GM12878 (cell line): ENCODE data around the gene SLC39A8. TPM values are rescaled to one million over a fixed set of nuclear protein-coding genes. Genes with fewer than 3 reads are reported as not detected.

Source experiments
- ATAC-seq: fragments of 200-7000 bp; cut with Tn5 transposase; 3 replicates; pipeline ENCODE4 v1.9.1; 2020; ENCODE audit warnings: mild to moderate bottlenecking, moderate library complexity
- BruUV-seq: library from RNA; stranded (reverse); fragments of 400-500 nt; replicated peaks from 2 replicates; lab custom pipeline; 2021; lab: Mats Ljungman, UMichigan
- CTCF ChIA-PET: fragments of 300-600 bp; sonication (Branson Sonifier 250); formaldehyde crosslinking; extraction: SDS; loops from one replicate; lab custom pipeline; 2021; ENCODE audit warnings: inconsistent platforms; lab: Yijun Ruan, JAX
- POLR2A ChIA-PET: fragments of 350-600 bp; formaldehyde crosslinking; extraction: SDS; loops from one replicate; lab custom pipeline; 2021; ENCODE audit warnings: inconsistent platforms; lab: Charles Lee
- RAD21 ChIA-PET: fragments of 300-600 bp; sonication (Branson Sonifier 250); formaldehyde crosslinking; loops from one replicate; lab custom pipeline; 2023; ENCODE audit warnings: antibody characterized with exemption; ENCODE audit not compliant: unreplicated experiment; lab: Charles Lee
- SMC1A ChIA-PET: fragments of 300-600 bp; sonication (Branson Sonifier 250); formaldehyde crosslinking; loops from one replicate; lab custom pipeline; 2023; ENCODE audit not compliant: unreplicated experiment, uncharacterized antibody; lab: Charles Lee
- DNase-seq: peaks from one replicate; pipeline ENCODE4 v3.0.0-alpha.2; 2011; ENCODE audit warnings: low read depth, low spot score
- FAIRE-seq: peaks from 3 replicates; lab custom pipeline; 2011; peaks lifted over from hg19 to GRCh38; lab: Jason Lieb, UNC
- H2AFZ ChIP-seq: 2 replicates; pipeline ENCODE4 v1.6.0; 2011; ENCODE audit warnings: low read depth, low read length, control low read depth; ENCODE audit not compliant: control insufficient read depth
- H3K27ac ChIP-seq: 2 replicates; pipeline ENCODE4 v1.5.1; 2011; ENCODE audit warnings: control low read depth; ENCODE audit not compliant: control insufficient read depth, insufficient read depth
- H3K27me3 ChIP-seq, 2 experiments: replicated peaks in 1 of 2; 2 replicates each; pipeline versions ENCODE4 v1.6.0 to v1.6.1; 2011; ENCODE audit warnings: low read length in 1 of 2; ENCODE audit not compliant: control insufficient read depth in 2 of 2, insufficient read depth in 2 of 2
- H3K36me3 ChIP-seq, 2 experiments: 2 replicates each; pipeline ENCODE4 v1.5.1; 2011; ENCODE audit warnings: low read length in 1 of 2; ENCODE audit not compliant: control insufficient read depth in 2 of 2, insufficient read depth in 2 of 2
- H3K4me1 ChIP-seq: 2 replicates; pipeline ENCODE4 v1.6.1; 2011; ENCODE audit warnings: mild to moderate bottlenecking, low read length, moderate library complexity, mixed read lengths; ENCODE audit not compliant: control insufficient read depth, insufficient read depth
- H3K4me2 ChIP-seq: 2 replicates; pipeline ENCODE4 v1.6.0; 2011; ENCODE audit warnings: control low read depth; ENCODE audit not compliant: control insufficient read depth, insufficient read depth
- H3K4me3 ChIP-seq: fragments of 200-600 bp; sonication (generic); 2 replicates; pipeline ENCODE4 v1.5.1; 2016
- H3K79me2 ChIP-seq: 2 replicates; pipeline ENCODE4 v1.6.0; 2011; ENCODE audit warnings: low read length; ENCODE audit not compliant: control insufficient read depth, insufficient read depth
- H3K9ac ChIP-seq: 2 replicates; pipeline ENCODE4 v1.8.0; 2011; ENCODE audit warnings: low read length, control low read depth, mixed read lengths; ENCODE audit not compliant: control insufficient read depth, insufficient read depth
- H3K9me3 ChIP-seq: replicated peaks from 3 replicates; pipeline ENCODE4 v1.5.1; 2011; ENCODE audit warnings: mild to moderate bottlenecking, low read length; ENCODE audit not compliant: control insufficient read depth, insufficient read depth
- H4K20me1 ChIP-seq: 2 replicates; pipeline ENCODE4 v1.6.0; 2011; ENCODE audit not compliant: control insufficient read depth, insufficient read depth
- BACH1 ChIP-seq: fragments of 450-650 bp; IDR thresholded peaks from 2 replicates; pipeline ENCODE4 v1.6.1; 2017; ENCODE audit warnings: mild to moderate bottlenecking, borderline replicate concordance
- EED ChIP-seq: sonication (generic); IDR thresholded peaks from 2 replicates; pipeline ENCODE4 v1.6.1; 2016; ENCODE audit warnings: antibody characterized with exemption, low read depth
- EGR1 ChIP-seq, 2 experiments: IDR thresholded peaks; 1 replicate in 1 of 2; 2 replicates in 1 of 2; pipeline ENCODE4 v1.6.1; 2011 to 2012; ENCODE audit warnings: low read depth in 2 of 2, low read length in 2 of 2, borderline replicate concordance in 1 of 2, mild to moderate bottlenecking in 1 of 2, moderate library complexity in 1 of 2
- GATAD2B ChIP-seq: fragments of 450-650 bp; conservative IDR thresholded peaks from 2 replicates; pipeline ENCODE4 v1.6.1; 2017; ENCODE audit warnings: low read depth, mild to moderate bottlenecking, moderate library complexity
- HCFC1 ChIP-seq: fragments of 150-350 bp; IDR thresholded peaks from 2 replicates; pipeline ENCODE4 v1.6.1; 2014; ENCODE audit warnings: low read length
- SMC3 ChIP-seq: IDR thresholded peaks from 2 replicates; pipeline ENCODE4 v1.6.1; 2011; ENCODE audit warnings: low read length, improper control_type of control experiment, borderline replicate concordance
- YBX1 ChIP-seq: fragments of 450-650 bp; IDR thresholded peaks from 2 replicates; pipeline ENCODE4 v1.6.1; 2016; ENCODE audit warnings: antibody characterized with exemption
- WGBS: methylation state at CpG from one replicate; pipeline ENCODE4 v1.1.6; 2016; ENCODE audit warnings: low lambda C conversion rate; ENCODE audit not compliant: insufficient replicate concordance, insufficient coverage; ENCODE audit errors: missing lambda C conversion rate; 5-methylcytosine and 5-hydroxymethylcytosine counted together
- in situ Hi-C: fragments of 300-500 bp; cut with MboI; formaldehyde crosslinking; loops from 9 replicates; pipeline ENCODE4 v1.14.3; 2018; ENCODE audit warnings: mixed read lengths
- intact Hi-C: fragments of 100-400 bp; cut with micrococcal nuclease; formaldehyde crosslinking; loops from one replicate; pipeline ENCODE4 v1.14.2; 2022; ENCODE audit not compliant: unreplicated experiment
- polyA plus RNA-seq, 11 experiments: library from polyadenylated mRNA; depleted of rRNA in 4 of 11; unstranded in 6 of 11; stranded (reverse) in 5 of 11; fragments of >200 nt; fragmentation: Nextera tagmentation in 4 of 11; fragmentation: Illumina TruSeq in 1 of 11; extraction: Ambion mirVana in 4 of 11; extraction: Trizol in 1 of 11; gene quantifications; 1 replicate in 1 of 11; 2 replicates in 10 of 11; pipeline versions ENCODE4 v1.2.1 to v1.2.3, GENCODE V29; 2011 to 2016; ENCODE audit warnings: inconsistent platforms in 2 of 11, missing spikeins in 2 of 11, low read depth in 1 of 11
- total RNA-seq, 4 experiments: library from RNA; depleted of rRNA in 3 of 4; stranded (reverse); fragments of >200 nt in 3 of 4; fragmentation: Illumina TruSeq in 1 of 4; extraction: Trizol in 1 of 4; gene quantifications; 2 replicates each; pipeline versions ENCODE4 v1.2.1 to v1.2.3, GENCODE V29; 2013 to 2021
- TF ChIP-seq, protein P1 (sequence below): fragments of 450-650 bp; IDR thresholded peaks from 2 replicates; pipeline ENCODE4 v1.6.1; 2016; ENCODE audit warnings: mild to moderate bottlenecking
- TF ChIP-seq, protein P2 (sequence below): fragments of 450-650 bp; IDR thresholded peaks from 2 replicates; pipeline ENCODE4 v1.6.1; 2017; ENCODE audit warnings: antibody characterized with exemption, mild to moderate bottlenecking, moderate library complexity
- TF ChIP-seq, protein P3 (sequence below): fragments of 450-650 bp; IDR thresholded peaks from 2 replicates; pipeline ENCODE4 v1.6.1; 2017; ENCODE audit warnings: mild to moderate bottlenecking, moderate library complexity

Gene SLC39A8
- total and polyA plus RNA-seq, 10 of the 15 experiments (the other 5 are each of a cell fraction or from before 2014, with no cell fraction given) = 7.9 to 47.8 (median 32.8) TPM

DNA sequence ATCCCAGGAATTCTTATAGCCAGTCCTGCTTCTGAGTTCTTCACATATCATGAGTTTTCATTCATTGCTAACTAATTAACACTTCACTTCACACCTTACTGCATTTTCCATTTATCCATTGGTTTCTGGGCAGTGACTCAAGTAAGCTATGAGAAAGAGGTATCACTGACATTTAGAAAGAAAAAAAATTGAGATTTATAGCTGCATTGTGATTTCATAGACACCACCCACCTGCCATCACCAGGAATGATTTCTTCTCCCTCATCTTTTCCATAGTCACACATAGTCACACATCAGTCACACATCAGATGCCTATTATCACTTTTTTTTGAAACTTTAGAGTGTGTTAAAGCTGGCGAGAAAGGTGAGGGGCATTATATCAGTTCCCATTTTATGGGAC is 121.8 kb downstream of the SLC39A8 start:
- SMC1A ChIA-PET = interaction anchor here (1.1 kb wide), 1 partner anchor 34 kb away, joined by 3 read pairs; no protein-coding TSS in a partner anchor
- Histone ChIP-seq H3K4me1 (no peaks in the 10 kb centered on the region), H3K4me2 (no peak overlapping the region), H3K4me3 (no peak overlapping the region), H3K27me3 (no peaks in the 10 kb centered on the region), H3K9me3 (no peaks in the 10 kb centered on the region), H3K36me3 (no peaks in the 10 kb centered on the region), H4K20me1 (no peaks in the 10 kb centered on the region), H3K79me2 (no peaks in the 10 kb centered on the region), H3K27ac (no peak overlapping the region), H3K9ac (no peak overlapping the region), H2AFZ (no peak overlapping the region)
- RAD21 ChIA-PET = no interaction called here
- FAIRE-seq (no peak), ATAC-seq (no peak), DNase-seq (no peak)
- POLR2A ChIA-PET = no interaction called here
- no TSS peak for BruUV-seq
- TF ChIP-seq BACH1 (no peak), YBX1 (no peak), SMC3 (no peak), HCFC1 (no peak), EGR1 (IDR thresholded peaks at IDR 0.05; ENCODE audit: borderline replicate concordance in 1 of 2, low read depth in 2 of 2, low read length in 2 of 2) (no peak), GATAD2B (no peak), EED (no peak)
- TF ChIP-seq, protein P1, sequence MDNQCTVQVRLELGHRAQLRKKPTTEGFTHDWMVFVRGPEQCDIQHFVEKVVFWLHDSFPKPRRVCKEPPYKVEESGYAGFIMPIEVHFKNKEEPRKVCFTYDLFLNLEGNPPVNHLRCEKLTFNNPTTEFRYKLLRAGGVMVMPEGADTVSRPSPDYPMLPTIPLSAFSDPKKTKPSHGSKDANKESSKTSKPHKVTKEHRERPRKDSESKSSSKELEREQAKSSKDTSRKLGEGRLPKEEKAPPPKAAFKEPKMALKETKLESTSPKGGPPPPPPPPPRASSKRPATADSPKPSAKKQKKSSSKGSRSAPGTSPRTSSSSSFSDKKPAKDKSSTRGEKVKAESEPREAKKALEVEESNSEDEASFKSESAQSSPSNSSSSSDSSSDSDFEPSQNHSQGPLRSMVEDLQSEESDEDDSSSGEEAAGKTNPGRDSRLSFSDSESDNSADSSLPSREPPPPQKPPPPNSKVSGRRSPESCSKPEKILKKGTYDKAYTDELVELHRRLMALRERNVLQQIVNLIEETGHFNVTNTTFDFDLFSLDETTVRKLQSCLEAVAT = no peak
- TF ChIP-seq, protein P2, sequence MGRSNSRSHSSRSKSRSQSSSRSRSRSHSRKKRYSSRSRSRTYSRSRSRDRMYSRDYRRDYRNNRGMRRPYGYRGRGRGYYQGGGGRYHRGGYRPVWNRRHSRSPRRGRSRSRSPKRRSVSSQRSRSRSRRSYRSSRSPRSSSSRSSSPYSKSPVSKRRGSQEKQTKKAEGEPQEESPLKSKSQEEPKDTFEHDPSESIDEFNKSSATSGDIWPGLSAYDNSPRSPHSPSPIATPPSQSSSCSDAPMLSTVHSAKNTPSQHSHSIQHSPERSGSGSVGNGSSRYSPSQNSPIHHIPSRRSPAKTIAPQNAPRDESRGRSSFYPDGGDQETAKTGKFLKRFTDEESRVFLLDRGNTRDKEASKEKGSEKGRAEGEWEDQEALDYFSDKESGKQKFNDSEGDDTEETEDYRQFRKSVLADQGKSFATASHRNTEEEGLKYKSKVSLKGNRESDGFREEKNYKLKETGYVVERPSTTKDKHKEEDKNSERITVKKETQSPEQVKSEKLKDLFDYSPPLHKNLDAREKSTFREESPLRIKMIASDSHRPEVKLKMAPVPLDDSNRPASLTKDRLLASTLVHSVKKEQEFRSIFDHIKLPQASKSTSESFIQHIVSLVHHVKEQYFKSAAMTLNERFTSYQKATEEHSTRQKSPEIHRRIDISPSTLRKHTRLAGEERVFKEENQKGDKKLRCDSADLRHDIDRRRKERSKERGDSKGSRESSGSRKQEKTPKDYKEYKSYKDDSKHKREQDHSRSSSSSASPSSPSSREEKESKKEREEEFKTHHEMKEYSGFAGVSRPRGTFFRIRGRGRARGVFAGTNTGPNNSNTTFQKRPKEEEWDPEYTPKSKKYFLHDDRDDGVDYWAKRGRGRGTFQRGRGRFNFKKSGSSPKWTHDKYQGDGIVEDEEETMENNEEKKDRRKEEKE = no peak
- TF ChIP-seq, protein P3, sequence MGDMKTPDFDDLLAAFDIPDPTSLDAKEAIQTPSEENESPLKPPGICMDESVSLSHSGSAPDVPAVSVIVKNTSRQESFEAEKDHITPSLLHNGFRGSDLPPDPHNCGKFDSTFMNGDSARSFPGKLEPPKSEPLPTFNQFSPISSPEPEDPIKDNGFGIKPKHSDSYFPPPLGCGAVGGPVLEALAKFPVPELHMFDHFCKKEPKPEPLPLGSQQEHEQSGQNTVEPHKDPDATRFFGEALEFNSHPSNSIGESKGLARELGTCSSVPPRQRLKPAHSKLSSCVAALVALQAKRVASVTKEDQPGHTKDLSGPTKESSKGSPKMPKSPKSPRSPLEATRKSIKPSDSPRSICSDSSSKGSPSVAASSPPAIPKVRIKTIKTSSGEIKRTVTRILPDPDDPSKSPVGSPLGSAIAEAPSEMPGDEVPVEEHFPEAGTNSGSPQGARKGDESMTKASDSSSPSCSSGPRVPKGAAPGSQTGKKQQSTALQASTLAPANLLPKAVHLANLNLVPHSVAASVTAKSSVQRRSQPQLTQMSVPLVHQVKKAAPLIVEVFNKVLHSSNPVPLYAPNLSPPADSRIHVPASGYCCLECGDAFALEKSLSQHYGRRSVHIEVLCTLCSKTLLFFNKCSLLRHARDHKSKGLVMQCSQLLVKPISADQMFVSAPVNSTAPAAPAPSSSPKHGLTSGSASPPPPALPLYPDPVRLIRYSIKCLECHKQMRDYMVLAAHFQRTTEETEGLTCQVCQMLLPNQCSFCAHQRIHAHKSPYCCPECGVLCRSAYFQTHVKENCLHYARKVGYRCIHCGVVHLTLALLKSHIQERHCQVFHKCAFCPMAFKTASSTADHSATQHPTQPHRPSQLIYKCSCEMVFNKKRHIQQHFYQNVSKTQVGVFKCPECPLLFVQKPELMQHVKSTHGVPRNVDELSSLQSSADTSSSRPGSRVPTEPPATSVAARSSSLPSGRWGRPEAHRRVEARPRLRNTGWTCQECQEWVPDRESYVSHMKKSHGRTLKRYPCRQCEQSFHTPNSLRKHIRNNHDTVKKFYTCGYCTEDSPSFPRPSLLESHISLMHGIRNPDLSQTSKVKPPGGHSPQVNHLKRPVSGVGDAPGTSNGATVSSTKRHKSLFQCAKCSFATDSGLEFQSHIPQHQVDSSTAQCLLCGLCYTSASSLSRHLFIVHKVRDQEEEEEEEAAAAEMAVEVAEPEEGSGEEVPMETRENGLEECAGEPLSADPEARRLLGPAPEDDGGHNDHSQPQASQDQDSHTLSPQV = no peak
- in situ Hi-C loops = no loop called here
- intact Hi-C loops = no loop called here
- 67% methylated on average over 1 of the region's 1 CpG for WGBS
- CTCF ChIA-PET = interaction anchor here (0.6 kb wide), 1 partner anchor 194 kb away, joined by 3 read pairs; no protein-coding TSS in a partner anchor
